ENCODE results near the gene TFF2.

TFF2 gene

DNA sequence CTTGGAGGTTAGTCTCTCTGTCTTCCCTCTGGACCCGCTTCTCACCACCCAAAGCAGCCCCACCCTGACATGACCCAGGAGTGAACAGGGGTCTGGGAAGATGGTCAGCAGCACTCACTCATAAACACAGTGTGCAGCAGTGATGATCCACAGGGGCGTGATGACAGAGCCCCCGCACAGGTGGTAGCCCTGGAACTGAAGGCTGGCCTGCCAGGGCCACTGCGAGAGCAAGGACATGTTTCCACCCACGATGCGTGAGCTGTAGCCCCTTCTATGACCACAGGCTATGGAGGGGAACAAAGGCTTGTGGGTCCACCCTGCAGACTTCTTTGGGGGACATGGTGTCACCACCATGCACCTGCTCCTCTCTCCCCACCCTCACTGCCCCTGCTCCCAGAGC, 32.1 kb upstream of the TFF2 start:
- Histone ChIP-seq H3K36me3 (ENCODE audit: control insufficient read depth, insufficient read depth, low read length) (no peaks in the 10 kb centered on the region), H3K9me3 (ENCODE audit: control insufficient read depth, insufficient read depth, low read length) (no peaks in the 10 kb centered on the region), H3K9ac (ENCODE audit: low read depth, low read length) (no peak overlapping the region), H3K4me3 (ENCODE audit: low read depth, low read length) (no peak overlapping the region), H3K4me1 (ENCODE audit: control insufficient read depth, insufficient read depth, low read length) (no peaks in the 10 kb centered on the region), H3K27me3 (ENCODE audit: control insufficient read depth, insufficient read depth, low read length) (no peaks in the 10 kb centered on the region)

DNA sequence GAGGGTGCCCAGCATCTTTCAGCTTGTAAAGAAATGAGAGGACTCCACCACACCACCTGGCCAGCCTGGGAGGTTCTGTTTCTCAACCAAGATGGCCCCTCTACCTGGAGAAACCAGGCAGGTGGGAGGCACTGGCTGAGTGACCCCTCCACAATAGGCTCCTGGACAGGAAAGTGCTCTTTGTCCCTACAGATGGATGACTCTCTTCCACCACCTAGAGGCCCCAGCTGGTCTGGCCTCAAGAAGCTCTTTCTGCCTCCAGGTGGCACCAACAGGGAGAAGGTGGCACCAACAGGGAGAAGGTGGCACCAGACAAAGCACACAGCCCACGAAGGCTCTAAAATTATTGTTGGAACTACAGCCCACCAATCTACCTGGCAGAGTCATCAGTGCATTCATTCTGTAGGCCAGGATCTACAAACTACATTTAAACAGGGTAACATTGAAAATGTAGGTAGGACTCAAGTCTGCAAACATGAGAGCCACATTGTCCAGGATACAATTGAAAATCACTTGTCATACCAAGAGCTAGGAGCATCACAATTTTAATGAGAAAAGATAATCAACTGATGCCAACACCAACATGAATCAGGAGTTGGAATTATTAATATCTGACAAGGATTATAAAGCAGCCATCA, 30.7 kb upstream of the TFF2 start:
- H3K4me1 ChIP-seq (ENCODE audit: control insufficient read depth, insufficient read depth, low read length) = no peaks in the 10 kb centered on the region
- no peak overlapping the region for H3K4me3 ChIP-seq (ENCODE audit: low read depth, low read length)
- H3K27me3 ChIP-seq (ENCODE audit: control insufficient read depth, insufficient read depth, low read length) = no peaks in the 10 kb centered on the region
- no peaks in the 10 kb centered on the region for H3K36me3 ChIP-seq (ENCODE audit: control insufficient read depth, insufficient read depth, low read length)
- H3K9ac ChIP-seq (ENCODE audit: low read depth, low read length) = no peak overlapping the region
- H3K9me3 ChIP-seq (ENCODE audit: control insufficient read depth, insufficient read depth, low read length) = no peaks in the 10 kb centered on the region

DNA sequence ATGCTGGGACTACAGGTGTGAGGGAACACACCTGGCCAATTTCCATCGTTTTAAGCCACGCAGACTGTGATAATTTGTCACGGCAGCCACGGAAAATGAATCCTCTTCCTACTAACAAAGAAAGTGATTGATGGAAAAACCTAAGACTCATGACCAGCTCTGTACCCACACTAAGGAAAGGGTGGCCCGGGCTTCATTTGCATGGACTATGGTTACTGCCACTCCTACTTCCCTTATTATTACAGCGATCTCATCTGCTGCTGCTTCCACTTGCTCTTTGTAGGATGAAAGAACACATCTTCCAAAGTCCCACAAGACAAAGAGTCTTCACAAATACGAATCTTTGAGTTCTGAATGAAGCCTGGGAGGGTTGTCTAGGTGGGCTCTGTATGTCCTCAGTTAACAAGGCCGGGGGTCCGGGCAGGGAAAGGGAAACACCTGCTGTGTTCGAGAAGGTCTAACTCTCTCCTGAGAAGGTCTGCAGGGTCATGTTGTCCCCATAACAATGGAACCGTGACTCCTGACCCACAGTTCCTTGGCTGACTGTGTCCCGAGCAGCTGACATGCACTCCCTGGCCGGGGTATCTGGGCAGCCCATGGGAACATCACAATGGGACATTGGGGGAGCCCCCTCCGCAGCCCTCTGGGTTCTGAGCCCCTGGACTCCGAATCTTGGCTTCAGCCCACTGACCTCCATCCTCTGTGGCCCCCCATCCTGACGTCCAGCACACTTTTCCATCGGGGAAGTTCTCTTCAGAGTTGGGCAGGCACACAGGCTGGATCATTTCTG, 28.8 kb upstream of the TFF2 start:
- no peaks in the 10 kb centered on the region for H3K27me3 ChIP-seq (ENCODE audit: control insufficient read depth, insufficient read depth, low read length)

DNA sequence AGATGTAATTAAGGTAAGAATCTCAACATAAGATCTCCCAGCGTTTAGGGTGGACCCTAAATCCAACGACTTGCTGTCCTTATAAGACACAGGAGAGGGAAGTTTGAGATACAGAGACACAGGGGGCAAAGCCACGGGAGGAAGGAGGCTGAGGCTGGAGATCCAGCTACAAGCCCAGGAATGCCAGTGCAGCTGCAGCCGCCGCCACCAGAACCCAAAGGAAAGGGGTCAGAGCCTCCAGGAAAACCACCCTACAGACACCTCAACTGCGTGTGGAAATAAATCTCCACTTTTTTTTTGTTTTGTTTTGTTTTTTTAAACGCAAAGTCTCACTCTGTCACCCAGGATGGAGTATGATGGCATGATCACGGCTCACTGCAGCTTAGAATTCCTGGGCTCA, 27.6 kb upstream of the TFF2 start:
- Histone ChIP-seq H3K9me3 (ENCODE audit: control insufficient read depth, insufficient read depth, low read length) (no peaks in the 10 kb centered on the region), H3K4me1 (ENCODE audit: control insufficient read depth, insufficient read depth, low read length) (peaks cover 2% of the 10 kb centered on the region), H3K36me3 (ENCODE audit: control insufficient read depth, insufficient read depth, low read length) (no peaks in the 10 kb centered on the region), H3K9ac (ENCODE audit: low read depth, low read length) (no peak overlapping the region), H3K27me3 (ENCODE audit: control insufficient read depth, insufficient read depth, low read length) (no peaks in the 10 kb centered on the region), H3K4me3 (ENCODE audit: low read depth, low read length) (no peak overlapping the region)

More for the DNA sequence above, 28.8 kb upstream of the TFF2 start:
- H3K4me3 ChIP-seq (ENCODE audit: low read depth, low read length) = no peak overlapping the region
- H3K4me1 ChIP-seq (ENCODE audit: control insufficient read depth, insufficient read depth, low read length) = peaks cover 2% of the 10 kb centered on the region
- no peak overlapping the region for H3K9ac ChIP-seq (ENCODE audit: low read depth, low read length)
- no peaks in the 10 kb centered on the region for H3K9me3 ChIP-seq (ENCODE audit: control insufficient read depth, insufficient read depth, low read length)
- no peaks in the 10 kb centered on the region for H3K36me3 ChIP-seq (ENCODE audit: control insufficient read depth, insufficient read depth, low read length)

DNA sequence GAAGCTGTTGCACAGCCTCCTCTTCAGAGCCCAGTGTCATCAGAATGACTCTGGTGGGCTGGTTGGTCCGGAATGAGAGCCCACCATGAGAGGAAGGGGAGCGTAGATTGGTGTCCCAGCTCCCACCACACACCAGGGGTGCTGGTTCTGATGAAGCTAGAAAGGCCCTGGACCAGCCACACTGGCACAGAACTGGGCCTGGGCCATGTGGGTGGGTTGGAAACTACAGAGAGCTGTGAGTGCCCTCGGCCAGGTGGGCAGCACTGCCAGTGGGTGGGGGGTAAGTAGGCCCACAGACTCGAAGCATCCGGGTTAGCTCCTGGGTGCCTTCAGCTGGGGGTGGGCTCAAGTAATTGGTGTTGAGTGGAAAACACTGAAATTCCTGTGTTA, 27.2 kb upstream of the TFF2 start:
- no peaks in the 10 kb centered on the region for H3K27me3 ChIP-seq (ENCODE audit: control insufficient read depth, insufficient read depth, low read length)
- no peak overlapping the region for H3K9ac ChIP-seq (ENCODE audit: low read depth, low read length)
- H3K4me1 ChIP-seq (ENCODE audit: control insufficient read depth, insufficient read depth, low read length) = peaks cover 2% of the 10 kb centered on the region
- H3K36me3 ChIP-seq (ENCODE audit: control insufficient read depth, insufficient read depth, low read length) = no peaks in the 10 kb centered on the region
- H3K9me3 ChIP-seq (ENCODE audit: control insufficient read depth, insufficient read depth, low read length) = no peaks in the 10 kb centered on the region
- H3K4me3 ChIP-seq (ENCODE audit: low read depth, low read length) = no peak overlapping the region

DNA sequence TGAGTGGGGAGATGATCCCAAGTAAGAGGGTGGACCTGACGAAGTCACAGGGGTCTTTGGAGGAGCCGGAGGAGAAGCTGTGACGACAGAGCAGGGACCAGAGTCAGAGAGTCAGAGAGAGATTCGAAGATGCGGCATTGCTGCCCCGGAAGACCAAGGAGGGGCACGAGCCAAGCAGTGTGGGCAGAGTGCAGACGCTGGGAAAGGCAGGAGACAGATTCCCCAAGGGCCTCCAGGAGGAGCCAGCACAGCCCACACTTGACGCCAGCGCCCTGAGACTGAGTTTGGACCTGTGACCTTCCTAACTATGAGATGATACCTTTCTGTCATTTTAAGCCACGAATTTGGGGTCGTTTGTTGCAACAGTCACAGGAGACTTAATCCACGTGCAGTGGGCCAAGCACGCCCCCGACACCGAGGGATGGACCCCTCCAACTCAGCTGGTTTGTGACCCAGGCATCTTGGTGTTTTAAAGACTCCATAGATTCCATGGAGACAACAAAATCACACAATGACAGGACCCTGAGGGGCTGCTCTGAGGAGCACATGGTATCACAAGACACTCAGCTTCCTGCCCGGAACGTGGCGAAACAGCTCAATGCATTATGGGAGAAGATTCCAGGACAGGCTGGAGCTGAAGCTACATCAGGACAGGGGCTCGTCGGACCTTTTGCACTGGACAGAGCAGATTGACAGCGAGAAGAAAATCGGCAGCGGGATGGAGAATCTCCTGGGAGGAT, 26.6 kb upstream of the TFF2 start:
- H3K27me3 ChIP-seq (ENCODE audit: control insufficient read depth, insufficient read depth, low read length) = no peaks in the 10 kb centered on the region
- peaks cover 2% of the 10 kb centered on the region for H3K4me1 ChIP-seq (ENCODE audit: control insufficient read depth, insufficient read depth, low read length)
- H3K9me3 ChIP-seq (ENCODE audit: control insufficient read depth, insufficient read depth, low read length) = no peaks in the 10 kb centered on the region
- no peak overlapping the region for H3K9ac ChIP-seq (ENCODE audit: low read depth, low read length)
- H3K36me3 ChIP-seq (ENCODE audit: control insufficient read depth, insufficient read depth, low read length) = no peaks in the 10 kb centered on the region
- H3K4me3 ChIP-seq (ENCODE audit: low read depth, low read length) = no peak overlapping the region

DNA sequence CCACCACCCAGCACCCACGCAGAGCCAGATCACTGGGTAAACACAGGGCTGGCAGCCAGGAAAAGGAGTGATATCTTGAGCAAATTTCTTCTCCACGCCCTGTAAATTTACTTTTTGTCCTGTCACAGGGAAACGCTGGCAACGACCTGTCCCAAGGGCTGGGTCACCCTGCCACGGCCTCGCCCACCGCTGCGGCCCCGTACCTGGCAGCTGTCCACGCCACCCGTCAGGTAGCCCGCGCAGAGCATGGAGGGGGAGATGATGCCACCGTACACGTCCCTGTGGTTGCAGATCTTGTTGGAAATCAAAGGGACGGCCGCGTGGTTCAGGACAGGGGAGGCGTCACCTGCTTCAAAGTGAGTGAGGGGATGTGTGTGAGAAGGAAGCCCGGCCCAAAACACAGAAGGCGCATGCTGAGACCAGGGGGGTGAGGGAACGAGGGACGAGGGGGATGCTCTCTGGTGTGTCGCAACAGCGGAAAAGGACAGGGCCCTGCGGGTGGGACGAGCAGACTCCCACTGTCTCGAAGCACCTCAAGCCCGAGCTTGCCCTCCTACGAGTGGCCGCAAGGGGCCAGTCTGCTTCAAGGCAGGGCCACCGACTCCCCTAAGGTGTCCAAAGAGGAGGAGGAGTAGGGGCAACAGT, 25.7 kb upstream of the TFF2 start:
- Histone ChIP-seq H3K4me1 (ENCODE audit: control insufficient read depth, insufficient read depth, low read length) (peaks cover 2% of the 10 kb centered on the region), H3K4me3 (ENCODE audit: low read depth, low read length) (no peak overlapping the region), H3K27me3 (ENCODE audit: control insufficient read depth, insufficient read depth, low read length) (no peaks in the 10 kb centered on the region), H3K9me3 (ENCODE audit: control insufficient read depth, insufficient read depth, low read length) (no peaks in the 10 kb centered on the region), H3K36me3 (ENCODE audit: control insufficient read depth, insufficient read depth, low read length) (no peaks in the 10 kb centered on the region), H3K9ac (ENCODE audit: low read depth, low read length) (no peak overlapping the region)

DNA sequence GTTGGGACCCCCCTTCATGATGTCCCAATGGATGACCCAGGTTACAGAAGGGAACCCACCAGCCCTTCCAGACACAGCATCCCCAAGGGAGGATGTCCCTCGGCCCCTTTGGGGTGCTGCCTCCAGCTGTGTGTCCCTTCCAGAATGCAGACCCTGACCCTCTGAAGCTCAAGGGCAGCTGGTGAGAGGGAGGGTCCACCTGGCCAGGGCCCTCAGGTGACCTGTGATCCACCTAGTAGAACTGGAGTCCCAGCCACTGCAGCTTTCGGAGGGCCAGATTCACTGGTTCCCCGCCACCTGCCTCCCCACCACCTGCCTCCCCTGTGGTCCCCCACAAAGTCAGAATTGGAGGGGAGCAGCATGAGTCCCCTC, 25.2 kb upstream of the TFF2 start:
- Histone ChIP-seq H3K4me3 (ENCODE audit: low read depth, low read length) (no peak overlapping the region), H3K27me3 (ENCODE audit: control insufficient read depth, insufficient read depth, low read length) (no peaks in the 10 kb centered on the region), H3K9ac (ENCODE audit: low read depth, low read length) (no peak overlapping the region), H3K4me1 (ENCODE audit: control insufficient read depth, insufficient read depth, low read length) (peaks cover 2% of the 10 kb centered on the region), H3K9me3 (ENCODE audit: control insufficient read depth, insufficient read depth, low read length) (no peaks in the 10 kb centered on the region), H3K36me3 (ENCODE audit: control insufficient read depth, insufficient read depth, low read length) (no peaks in the 10 kb centered on the region)

DNA sequence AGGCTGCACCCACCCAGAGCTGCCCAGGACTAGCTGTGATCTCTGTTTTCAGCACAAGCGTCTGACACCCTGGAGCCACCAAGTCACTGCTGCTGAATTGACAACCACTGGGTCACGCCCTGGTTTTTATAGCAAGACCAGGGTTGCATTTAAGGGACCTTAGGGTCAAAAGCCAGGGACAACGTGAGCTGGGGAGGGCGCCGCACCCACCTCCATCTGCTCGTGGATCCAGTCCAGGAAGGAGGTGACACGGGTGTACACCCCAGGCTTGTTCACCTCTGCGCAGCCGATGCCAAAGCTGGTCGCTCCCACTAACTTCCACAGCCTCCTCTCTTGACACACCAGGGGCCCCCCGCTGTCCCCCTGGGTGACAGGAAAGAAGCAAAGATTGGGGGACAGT, 24.7 kb upstream of the TFF2 start:
- no peak overlapping the region for H3K4me3 ChIP-seq (ENCODE audit: low read depth, low read length)
- H3K9ac ChIP-seq (ENCODE audit: low read depth, low read length) = no peak overlapping the region
- H3K27me3 ChIP-seq (ENCODE audit: control insufficient read depth, insufficient read depth, low read length) = no peaks in the 10 kb centered on the region
- peaks cover 2% of the 10 kb centered on the region for H3K4me1 ChIP-seq (ENCODE audit: control insufficient read depth, insufficient read depth, low read length)
- H3K9me3 ChIP-seq (ENCODE audit: control insufficient read depth, insufficient read depth, low read length) = no peaks in the 10 kb centered on the region
- H3K36me3 ChIP-seq (ENCODE audit: control insufficient read depth, insufficient read depth, low read length) = no peaks in the 10 kb centered on the region

DNA sequence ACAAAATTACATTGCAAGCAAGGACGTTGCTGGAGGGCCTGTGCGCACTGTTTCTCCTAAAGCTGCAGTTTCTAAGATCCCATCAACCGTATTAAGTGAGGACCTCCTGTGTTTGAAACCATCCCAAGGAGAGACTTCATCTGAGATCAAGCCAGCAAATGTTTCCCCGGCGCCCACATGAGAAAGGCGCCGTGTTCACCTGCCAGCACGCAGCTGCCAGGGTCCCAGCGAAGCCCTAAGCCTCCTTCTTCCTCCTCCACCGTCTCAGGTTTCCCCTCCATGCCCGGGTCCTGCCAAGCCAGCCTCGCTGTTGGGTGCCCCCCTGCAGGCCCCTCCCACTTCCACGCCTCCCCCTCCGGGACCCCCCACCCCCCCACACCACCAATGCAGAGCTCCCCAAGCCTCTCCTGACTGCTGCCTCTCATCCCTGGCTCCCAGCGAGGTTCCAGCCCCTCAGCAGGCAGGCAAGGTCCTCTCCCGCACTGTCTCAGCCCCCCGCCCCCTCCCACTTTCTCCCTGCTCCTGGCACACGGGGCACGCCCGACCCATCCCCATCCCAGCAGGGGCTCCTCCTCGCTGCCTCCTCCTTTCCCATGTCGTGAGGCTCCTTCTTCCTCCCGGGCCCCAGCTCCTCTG, 24.2 kb upstream of the TFF2 start:
- H3K4me3 ChIP-seq (ENCODE audit: low read depth, low read length) = no peak overlapping the region
- no peaks in the 10 kb centered on the region for H3K27me3 ChIP-seq (ENCODE audit: control insufficient read depth, insufficient read depth, low read length)
- H3K9me3 ChIP-seq (ENCODE audit: control insufficient read depth, insufficient read depth, low read length) = no peaks in the 10 kb centered on the region
- H3K9ac ChIP-seq (ENCODE audit: low read depth, low read length) = no peak overlapping the region
- peaks cover 2% of the 10 kb centered on the region for H3K4me1 ChIP-seq (ENCODE audit: control insufficient read depth, insufficient read depth, low read length)
- H3K36me3 ChIP-seq (ENCODE audit: control insufficient read depth, insufficient read depth, low read length) = no peaks in the 10 kb centered on the region

DNA sequence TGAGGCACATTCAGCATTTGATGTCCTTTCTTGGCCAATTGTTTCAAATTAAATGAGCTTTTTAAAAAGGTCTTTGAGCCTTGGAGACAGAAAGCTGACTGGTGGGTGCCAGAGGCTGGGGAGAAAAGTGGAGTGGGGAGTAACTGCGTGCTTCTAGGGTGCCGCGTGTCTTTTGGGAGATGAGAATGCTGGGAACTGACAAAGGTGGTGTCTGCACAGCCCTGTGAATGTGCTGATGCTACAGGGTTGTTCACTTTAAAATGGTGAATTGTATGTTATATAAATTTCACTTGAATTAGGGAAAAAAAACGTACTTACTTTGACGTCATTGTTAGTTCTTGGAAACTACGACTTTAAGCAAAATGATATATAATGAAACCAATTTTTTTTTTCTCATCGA, 23.7 kb upstream of the TFF2 start:
- H3K27me3 ChIP-seq (ENCODE audit: control insufficient read depth, insufficient read depth, low read length) = no peaks in the 10 kb centered on the region
- H3K4me1 ChIP-seq (ENCODE audit: control insufficient read depth, insufficient read depth, low read length) = peaks cover 2% of the 10 kb centered on the region
- no peak overlapping the region for H3K4me3 ChIP-seq (ENCODE audit: low read depth, low read length)
- H3K36me3 ChIP-seq (ENCODE audit: control insufficient read depth, insufficient read depth, low read length) = no peaks in the 10 kb centered on the region
- H3K9ac ChIP-seq (ENCODE audit: low read depth, low read length) = no peak overlapping the region
- no peaks in the 10 kb centered on the region for H3K9me3 ChIP-seq (ENCODE audit: control insufficient read depth, insufficient read depth, low read length)
